Neural cell (in vitro differentiated cells): ENCODE measurements around the gene EIF2A. TPM values are rescaled to one million over a fixed set of nuclear protein-coding genes. Genes with fewer than 3 reads are reported as not detected.

Source experiments
- H2AFZ ChIP-seq: fragments of 200-600, 300-800 bp; sonication (generic), shearing (Covaris generic); 2 replicates; pipeline ENCODE4 v1.6.0; 2014; ENCODE audit warnings: low read depth, mild to moderate bottlenecking, antibody characterized with exemption, low read length, moderate library complexity
- H3F3A ChIP-seq: fragments of 200-600 bp; shearing (Covaris generic); 2 replicates; pipeline ENCODE4 v1.6.1; 2016; ENCODE audit warnings: mild to moderate bottlenecking, moderate library complexity, mixed read lengths, antibody characterized with exemption, low read length; ENCODE audit not compliant: insufficient read depth, poor library complexity, severe bottlenecking
- H3K27ac ChIP-seq: fragments of 200-600, 300-800 bp; sonication (generic), shearing (Covaris generic); 2 replicates; pipeline ENCODE4 v1.5.1; 2014; ENCODE audit warnings: mild to moderate bottlenecking, low read length, moderate library complexity
- H3K27me3 ChIP-seq: fragments of 300-800, 200-600 bp; sonication (generic), shearing (Covaris generic); 2 replicates; pipeline ENCODE4 v1.6.0; 2014; ENCODE audit warnings: mild to moderate bottlenecking, low read depth, low read length, moderate library complexity; ENCODE audit not compliant: insufficient read depth
- H3K36me3 ChIP-seq: fragments of 300-800, 200-600 bp; sonication (generic), shearing (Covaris generic); 2 replicates; pipeline ENCODE4 v1.5.1; 2014; ENCODE audit warnings: mild to moderate bottlenecking, antibody characterized with exemption, low read length, moderate library complexity; ENCODE audit not compliant: insufficient read depth
- H3K4me2 ChIP-seq: fragments of 300-800, 200-600 bp; sonication (generic), shearing (Covaris generic); 2 replicates; pipeline ENCODE4 v1.6.0; 2014; ENCODE audit warnings: mild to moderate bottlenecking, low read length
- H3K4me3 ChIP-seq: fragments of 300-800, 200-600 bp; sonication (generic), shearing (Covaris generic); 2 replicates; pipeline ENCODE4 v1.5.1; 2014; ENCODE audit warnings: mild to moderate bottlenecking, low read length, moderate library complexity
- H3K79me2 ChIP-seq: fragments of 200-600 bp; shearing (Covaris generic); replicated peaks from 2 replicates; pipeline ENCODE4 v1.6.0; 2014; ENCODE audit warnings: mild to moderate bottlenecking, low read length, moderate library complexity; ENCODE audit not compliant: insufficient read depth
- H3K9ac ChIP-seq: fragments of 300-800, 200-600 bp; sonication (generic), shearing (Covaris generic); 2 replicates; pipeline ENCODE4 v1.6.1; 2016; ENCODE audit warnings: mild to moderate bottlenecking, low read length, mixed read lengths
- H3K9me2 ChIP-seq: fragments of 200-600 bp; shearing (Covaris generic); 2 replicates; pipeline ENCODE4 v1.6.1; 2016; ENCODE audit warnings: mild to moderate bottlenecking, low read length, mixed read lengths; ENCODE audit not compliant: insufficient read depth
- H3K9me3 ChIP-seq: fragments of 200-600, 300-800 bp; sonication (generic), shearing (Covaris generic); 2 replicates; pipeline ENCODE4 v1.6.1; 2016; ENCODE audit warnings: mild to moderate bottlenecking, mixed run types, low read length, moderate library complexity, mixed read lengths
- H4K20me1 ChIP-seq: fragments of 200-600 bp; shearing (Covaris generic); 2 replicates; pipeline ENCODE4 v1.6.1; 2016; ENCODE audit warnings: mild to moderate bottlenecking, mixed run types; ENCODE audit not compliant: insufficient read depth
- EP300 ChIP-seq: fragments of 450-650 bp; conservative IDR thresholded peaks from 2 replicates; pipeline ENCODE4 v1.6.1; 2014; ENCODE audit warnings: antibody characterized with exemption, mild to moderate bottlenecking, moderate library complexity; ENCODE audit not compliant: poor library complexity, severe bottlenecking
- EZH2 ChIP-seq: fragments of 200-600, 300-800 bp; shearing (Covaris generic), sonication (generic); IDR thresholded peaks from 2 replicates; pipeline ENCODE4 v1.6.1; 2014; ENCODE audit warnings: antibody characterized with exemption, low read length, borderline replicate concordance, mild to moderate bottlenecking; ENCODE audit not compliant: insufficient read depth, poor library complexity, severe bottlenecking
- MXI1 ChIP-seq: fragments of 450-650 bp; conservative IDR thresholded peaks from 2 replicates; pipeline ENCODE4 v1.6.1; 2014; ENCODE audit warnings: antibody characterized with exemption, mild to moderate bottlenecking; ENCODE audit not compliant: poor library complexity, severe bottlenecking
- POLR2AphosphoS5 ChIP-seq: IDR thresholded peaks from 2 replicates; pipeline ENCODE4 v1.6.1; 2012
- RAD21 ChIP-seq: fragments of 450-650 bp; conservative IDR thresholded peaks from 2 replicates; pipeline ENCODE4 v1.6.1; 2014; ENCODE audit warnings: antibody characterized with exemption, mild to moderate bottlenecking, moderate library complexity
- SMC3 ChIP-seq: fragments of 450-650 bp; conservative IDR thresholded peaks from 2 replicates; pipeline ENCODE4 v1.6.1; 2014; ENCODE audit warnings: antibody characterized with exemption, mild to moderate bottlenecking, moderate library complexity; ENCODE audit not compliant: poor library complexity
- TAF1 ChIP-seq: IDR thresholded peaks from 2 replicates; pipeline ENCODE4 v1.6.1; 2012; ENCODE audit warnings: low read depth
- polyA plus RNA-seq: library from polyadenylated mRNA; depleted of rRNA; stranded (reverse); fragments of >200 nt; gene quantifications from 2 replicates; pipeline ENCODE4 v1.2.3, GENCODE V29; 2014
- TF ChIP-seq, protein P1 (sequence below): IDR thresholded peaks from 2 replicates; pipeline ENCODE4 v1.6.1; 2012; ENCODE audit warnings: borderline replicate concordance
- TF ChIP-seq, protein P2 (sequence below): fragments of 450-650 bp; IDR thresholded peaks from 2 replicates; pipeline ENCODE4 v1.5.1; 2014; ENCODE audit warnings: antibody characterized with exemption, mild to moderate bottlenecking, moderate library complexity; ENCODE audit not compliant: poor library complexity, severe bottlenecking

The EIF2A gene
- polyA plus RNA-seq, 1 donor from 2014 or later, result 82.6 TPM

DNA sequence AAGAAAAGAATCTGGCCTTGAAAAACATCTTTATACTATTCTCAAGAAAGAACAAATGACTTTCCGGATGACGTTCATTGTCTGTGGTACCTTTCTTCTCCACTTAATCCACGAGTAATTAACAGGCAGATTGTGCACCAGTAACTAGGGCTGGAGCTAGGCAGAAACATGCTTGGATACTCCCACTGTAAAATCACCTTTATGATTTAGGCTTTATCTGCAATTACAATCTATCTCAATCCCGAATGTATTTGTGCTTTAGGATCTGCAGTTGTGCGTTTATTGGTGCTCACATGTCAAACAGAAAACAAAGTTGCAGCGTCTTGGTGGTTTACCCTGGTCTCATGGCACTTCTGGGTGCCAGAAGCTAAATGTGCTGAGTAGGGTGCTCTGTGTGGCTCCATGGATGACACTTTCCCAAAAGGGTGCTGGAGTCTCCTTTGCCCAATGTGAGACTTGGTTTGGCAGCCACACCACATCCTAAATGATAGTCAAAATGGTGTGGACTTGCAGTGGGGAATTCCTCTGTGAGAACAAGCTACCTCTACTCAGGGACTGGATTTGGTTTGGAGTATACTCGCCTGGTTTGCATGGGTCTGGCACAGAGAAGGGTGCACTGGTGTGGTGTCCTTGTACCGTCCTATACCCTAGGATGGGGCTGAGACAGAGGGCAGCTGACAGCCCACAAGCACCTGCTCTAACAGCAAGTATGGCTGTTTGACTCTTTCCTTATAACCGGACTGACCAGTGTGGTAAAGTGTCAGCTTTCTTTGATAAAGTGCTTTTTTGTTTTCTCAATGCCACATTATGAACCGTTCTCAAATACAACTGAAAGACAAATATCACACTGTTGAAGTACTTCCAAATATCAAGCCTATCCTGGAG is 8.0 kb upstream of the EIF2A start:
- H3K9me3 ChIP-seq, result no peaks in the 10 kb centered on the region
- no peaks in the 10 kb centered on the region for H3K9me2 ChIP-seq
- H3K4me3 ChIP-seq, result no peak overlapping the region
- H2AFZ ChIP-seq, result no peak overlapping the region
- no peak overlapping the region for H3K27ac ChIP-seq
- H3K36me3 ChIP-seq, result peaks cover 6% of the 10 kb centered on the region
- H3K27me3 ChIP-seq, result no peaks in the 10 kb centered on the region
- TF ChIP-seq EP300 (no peak), MXI1 (no peak), POLR2AphosphoS5 (no peak), SMC3 (no peak), TAF1 (no peak), EZH2 (no peak), RAD21 (no peak)
- TF ChIP-seq, protein P1, sequence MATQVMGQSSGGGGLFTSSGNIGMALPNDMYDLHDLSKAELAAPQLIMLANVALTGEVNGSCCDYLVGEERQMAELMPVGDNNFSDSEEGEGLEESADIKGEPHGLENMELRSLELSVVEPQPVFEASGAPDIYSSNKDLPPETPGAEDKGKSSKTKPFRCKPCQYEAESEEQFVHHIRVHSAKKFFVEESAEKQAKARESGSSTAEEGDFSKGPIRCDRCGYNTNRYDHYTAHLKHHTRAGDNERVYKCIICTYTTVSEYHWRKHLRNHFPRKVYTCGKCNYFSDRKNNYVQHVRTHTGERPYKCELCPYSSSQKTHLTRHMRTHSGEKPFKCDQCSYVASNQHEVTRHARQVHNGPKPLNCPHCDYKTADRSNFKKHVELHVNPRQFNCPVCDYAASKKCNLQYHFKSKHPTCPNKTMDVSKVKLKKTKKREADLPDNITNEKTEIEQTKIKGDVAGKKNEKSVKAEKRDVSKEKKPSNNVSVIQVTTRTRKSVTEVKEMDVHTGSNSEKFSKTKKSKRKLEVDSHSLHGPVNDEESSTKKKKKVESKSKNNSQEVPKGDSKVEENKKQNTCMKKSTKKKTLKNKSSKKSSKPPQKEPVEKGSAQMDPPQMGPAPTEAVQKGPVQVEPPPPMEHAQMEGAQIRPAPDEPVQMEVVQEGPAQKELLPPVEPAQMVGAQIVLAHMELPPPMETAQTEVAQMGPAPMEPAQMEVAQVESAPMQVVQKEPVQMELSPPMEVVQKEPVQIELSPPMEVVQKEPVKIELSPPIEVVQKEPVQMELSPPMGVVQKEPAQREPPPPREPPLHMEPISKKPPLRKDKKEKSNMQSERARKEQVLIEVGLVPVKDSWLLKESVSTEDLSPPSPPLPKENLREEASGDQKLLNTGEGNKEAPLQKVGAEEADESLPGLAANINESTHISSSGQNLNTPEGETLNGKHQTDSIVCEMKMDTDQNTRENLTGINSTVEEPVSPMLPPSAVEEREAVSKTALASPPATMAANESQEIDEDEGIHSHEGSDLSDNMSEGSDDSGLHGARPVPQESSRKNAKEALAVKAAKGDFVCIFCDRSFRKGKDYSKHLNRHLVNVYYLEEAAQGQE, result no peak
- TF ChIP-seq, protein P2, sequence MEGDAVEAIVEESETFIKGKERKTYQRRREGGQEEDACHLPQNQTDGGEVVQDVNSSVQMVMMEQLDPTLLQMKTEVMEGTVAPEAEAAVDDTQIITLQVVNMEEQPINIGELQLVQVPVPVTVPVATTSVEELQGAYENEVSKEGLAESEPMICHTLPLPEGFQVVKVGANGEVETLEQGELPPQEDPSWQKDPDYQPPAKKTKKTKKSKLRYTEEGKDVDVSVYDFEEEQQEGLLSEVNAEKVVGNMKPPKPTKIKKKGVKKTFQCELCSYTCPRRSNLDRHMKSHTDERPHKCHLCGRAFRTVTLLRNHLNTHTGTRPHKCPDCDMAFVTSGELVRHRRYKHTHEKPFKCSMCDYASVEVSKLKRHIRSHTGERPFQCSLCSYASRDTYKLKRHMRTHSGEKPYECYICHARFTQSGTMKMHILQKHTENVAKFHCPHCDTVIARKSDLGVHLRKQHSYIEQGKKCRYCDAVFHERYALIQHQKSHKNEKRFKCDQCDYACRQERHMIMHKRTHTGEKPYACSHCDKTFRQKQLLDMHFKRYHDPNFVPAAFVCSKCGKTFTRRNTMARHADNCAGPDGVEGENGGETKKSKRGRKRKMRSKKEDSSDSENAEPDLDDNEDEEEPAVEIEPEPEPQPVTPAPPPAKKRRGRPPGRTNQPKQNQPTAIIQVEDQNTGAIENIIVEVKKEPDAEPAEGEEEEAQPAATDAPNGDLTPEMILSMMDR, result no peak
- H3K79me2 ChIP-seq, result peaks cover 14% of the 10 kb centered on the region
- H3F3A ChIP-seq, result no peaks in the 10 kb centered on the region
- H3K4me2 ChIP-seq, result no peak overlapping the region
- no peaks in the 10 kb centered on the region for H4K20me1 ChIP-seq
- H3K9ac ChIP-seq, result no peak overlapping the region

DNA sequence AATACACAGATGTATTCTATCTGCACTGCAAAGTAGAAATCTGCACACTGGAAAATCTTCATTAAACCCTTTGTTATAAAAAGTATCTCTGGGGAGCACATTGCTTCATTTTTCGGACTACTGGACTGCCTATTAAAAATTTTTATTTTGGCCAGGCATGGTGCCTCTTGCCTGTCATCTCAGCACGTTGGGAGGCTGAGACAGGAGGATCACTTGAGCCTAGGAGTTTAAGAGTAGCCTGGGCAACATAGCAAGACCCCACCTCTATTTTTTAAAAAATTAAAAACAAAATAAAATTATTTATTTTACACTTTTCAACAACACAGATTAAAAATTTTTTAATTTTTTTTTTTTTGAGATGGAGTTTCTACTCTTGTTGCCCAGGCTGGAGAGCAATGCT is 6.3 kb upstream of the EIF2A start:
- H3K9me2 ChIP-seq, result no peaks in the 10 kb centered on the region
- no peaks in the 10 kb centered on the region for H4K20me1 ChIP-seq
- H2AFZ ChIP-seq, result no peak overlapping the region
- no peak overlapping the region for H3K4me3 ChIP-seq
- no peaks in the 10 kb centered on the region for H3K27me3 ChIP-seq
- no peaks in the 10 kb centered on the region for H3F3A ChIP-seq
- TF ChIP-seq MXI1, result no peak
- no peak for TF ChIP-seq SMC3
- no peak for TF ChIP-seq EZH2
- TF ChIP-seq, protein P2, result no peak
- no peak for TF ChIP-seq EP300
- no peak for TF ChIP-seq TAF1
- TF ChIP-seq, protein P1, result no peak
- TF ChIP-seq RAD21, result no peak
- TF ChIP-seq POLR2AphosphoS5, result no peak
- peaks cover 6% of the 10 kb centered on the region for H3K36me3 ChIP-seq
- H3K79me2 ChIP-seq, result peaks cover 32% of the 10 kb centered on the region
- H3K9ac ChIP-seq, result no peak overlapping the region
- H3K9me3 ChIP-seq, result no peaks in the 10 kb centered on the region
- H3K4me2 ChIP-seq, result no peak overlapping the region
- no peak overlapping the region for H3K27ac ChIP-seq
